GM19467 (cell line): ENCODE results near the gene FGG.

Experiments
- ATAC-seq: cut with Tn5 transposase; IDR thresholded peaks from one replicate; pipeline ENCODE4 v1.9.1; 2021; ENCODE audit warnings: mild to moderate bottlenecking, moderate library complexity; ENCODE audit not compliant: unreplicated experiment

The FGG gene

GRCh38 chr4:154588198-154588597 is 24.3 kb downstream of the FGG start:
- no peak for ATAC-seq

DNA sequence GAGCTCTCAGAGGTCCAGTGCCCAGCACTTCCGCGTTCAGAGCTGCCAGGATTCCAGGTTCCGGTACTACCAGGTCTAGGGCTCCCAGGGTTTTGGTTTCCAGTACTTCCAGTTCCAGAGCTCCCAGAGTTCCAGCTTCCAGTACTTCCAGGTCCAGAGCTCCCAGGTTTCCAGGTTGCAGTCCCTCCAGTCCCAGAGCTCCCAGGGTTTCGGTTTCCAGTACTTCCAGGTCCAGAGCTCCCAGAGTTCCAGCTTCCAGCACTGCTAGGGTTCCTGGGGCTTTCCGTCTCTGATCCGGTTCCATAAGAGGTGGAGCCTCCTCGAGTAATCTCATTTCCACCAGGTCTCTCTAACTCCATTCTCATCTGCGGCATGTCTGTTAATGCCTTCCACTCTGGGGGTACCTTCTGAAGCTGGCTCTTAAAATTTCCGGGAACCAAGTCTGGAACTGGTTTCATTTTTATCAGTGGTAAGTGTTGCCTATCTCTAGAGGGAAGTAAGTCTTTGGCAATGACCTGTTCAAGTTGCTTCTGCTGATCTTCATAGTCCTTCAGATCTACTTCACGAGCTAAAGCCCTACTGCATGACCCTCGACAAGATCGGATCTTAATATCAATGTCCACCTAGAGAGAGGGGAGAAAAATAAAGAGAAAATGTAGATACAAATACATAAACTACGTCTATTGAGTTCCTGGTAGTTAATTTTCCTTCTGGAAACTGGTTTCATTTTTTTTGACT is 26.0 kb downstream of the FGG start:
- ATAC-seq, result no peak

GRCh38 chr4:154585369-154586018 is 27.0 kb downstream of the FGG start:
- ATAC-seq, result no peak

DNA sequence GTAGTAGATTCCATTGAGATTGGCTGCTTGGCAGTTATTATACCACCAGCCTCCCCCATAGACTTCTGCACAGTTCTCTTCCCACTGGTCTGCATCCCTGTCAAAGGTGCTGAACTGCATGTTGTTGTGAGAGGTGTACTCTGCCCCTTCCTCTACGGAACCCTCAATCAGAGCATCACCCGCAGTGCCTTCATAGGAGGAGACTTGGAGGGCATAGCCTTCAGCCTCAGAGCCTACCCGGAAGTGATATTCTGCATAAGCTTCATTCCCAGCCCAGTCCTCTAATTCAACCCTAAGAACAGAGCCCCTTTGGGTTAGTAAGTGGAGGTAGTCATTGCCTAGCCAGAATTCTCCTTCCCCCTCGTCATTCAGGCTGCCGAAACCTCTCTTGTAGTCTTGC is 28.2 kb downstream of the FGG start:
- no peak for ATAC-seq

GRCh38 chr4:154583677-154584076 is 28.8 kb downstream of the FGG start:
- no peak for ATAC-seq

GRCh38 chr4:154583230-154583629 is 29.2 kb downstream of the FGG start:
- no peak for ATAC-seq

DNA sequence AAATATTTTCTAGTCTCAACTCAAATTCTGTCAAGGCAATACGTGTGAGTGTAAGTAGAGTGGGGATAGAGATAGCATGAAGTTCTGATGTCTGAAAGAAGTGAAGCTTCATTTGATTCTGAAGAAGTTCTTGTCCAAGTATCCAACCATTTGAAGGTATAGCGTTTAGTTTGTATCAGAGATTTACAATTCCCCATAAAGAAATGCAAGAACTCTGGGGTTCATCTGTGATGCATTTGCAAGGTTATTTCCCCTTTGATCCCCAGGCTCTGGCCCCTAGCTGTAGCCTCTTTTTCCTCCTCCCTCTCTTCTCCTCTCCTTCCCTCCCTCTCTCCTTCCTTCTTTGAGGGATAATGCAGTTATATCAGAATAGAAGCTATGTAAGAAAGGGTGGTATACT is 29.7 kb downstream of the FGG start:
- ATAC-seq, result no peak

- no peak for ATAC-seq
Observed at GRCh38 chr4:154579927-154580326, 32.5 kb downstream of the FGG start.

DNA sequence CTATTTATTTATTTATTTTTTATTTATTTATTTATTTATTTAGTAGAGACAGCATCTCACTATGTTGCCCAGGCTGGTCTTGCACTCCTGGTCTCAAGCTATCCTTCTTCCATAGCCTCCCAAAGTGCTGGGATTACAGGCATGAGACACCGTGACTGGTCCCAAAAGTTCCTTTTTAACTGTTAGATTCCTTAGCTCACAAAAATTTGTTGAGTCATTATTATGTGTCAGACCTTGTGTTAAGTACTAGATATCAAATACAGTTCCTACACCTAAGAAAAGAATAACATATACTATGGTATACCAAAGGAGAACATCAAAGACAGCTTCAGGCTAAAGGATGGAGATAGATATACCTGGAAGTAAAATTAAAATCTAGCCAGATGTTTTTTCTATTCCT is 33.5 kb downstream of the FGG start:
- ATAC-seq, result no peak

DNA sequence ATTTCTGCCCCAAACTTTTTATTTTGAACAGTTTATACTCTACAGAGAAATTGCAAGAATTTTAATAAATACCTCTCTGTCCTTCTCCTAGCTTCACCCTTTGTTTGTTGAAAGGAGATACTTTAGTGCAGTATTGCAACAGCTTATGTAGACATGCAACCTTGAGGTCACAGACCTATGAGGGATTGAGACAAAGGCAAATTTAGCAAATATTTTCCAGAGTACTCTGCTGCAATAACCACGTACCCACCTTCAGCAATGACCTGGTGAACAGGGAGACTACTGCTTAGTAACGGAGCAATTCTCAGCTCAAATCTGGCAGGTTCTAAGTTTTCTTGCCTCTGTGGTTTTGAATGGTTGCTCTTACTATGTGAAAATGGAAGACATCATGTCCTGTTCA is 35.1 kb downstream of the FGG start:
- ATAC-seq, result no peak

GRCh38 chr4:154574311-154574710 is 38.1 kb downstream of the FGG start:
- no peak for ATAC-seq

- no peak for ATAC-seq
Observed at GRCh38 chr4:154573190-154573870, 39.1 kb downstream of the FGG start.

DNA sequence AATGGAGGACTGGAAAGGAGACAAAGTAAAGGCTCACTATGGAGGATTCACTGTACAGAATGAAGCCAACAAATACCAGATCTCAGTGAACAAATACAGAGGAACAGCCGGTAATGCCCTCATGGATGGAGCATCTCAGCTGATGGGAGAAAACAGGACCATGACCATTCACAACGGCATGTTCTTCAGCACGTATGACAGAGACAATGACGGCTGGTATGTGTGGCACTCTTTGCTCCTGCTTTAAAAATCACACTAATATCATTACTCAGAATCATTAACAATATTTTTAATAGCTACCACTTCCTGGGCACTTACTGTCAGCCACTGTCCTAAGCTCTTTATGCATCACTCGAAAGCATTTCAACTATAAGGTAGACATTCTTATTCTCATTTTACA is 42.9 kb downstream of the FGG start:
- ATAC-seq, result no peak

DNA sequence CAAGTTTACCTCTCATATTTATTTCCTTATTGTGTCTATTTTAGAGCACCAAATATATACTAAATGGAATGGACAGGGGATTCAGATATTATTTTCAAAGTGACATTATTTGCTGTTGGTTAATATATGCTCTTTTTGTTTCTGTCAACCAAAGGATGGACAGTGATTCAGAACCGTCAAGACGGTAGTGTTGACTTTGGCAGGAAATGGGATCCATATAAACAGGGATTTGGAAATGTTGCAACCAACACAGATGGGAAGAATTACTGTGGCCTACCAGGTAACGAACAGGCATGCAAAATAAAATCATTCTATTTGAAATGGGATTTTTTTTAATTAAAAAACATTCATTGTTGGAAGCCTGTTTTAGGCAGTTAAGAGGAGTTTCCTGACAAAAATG is 43.4 kb downstream of the FGG start:
- ATAC-seq, result no peak

- no peak for ATAC-seq
Observed at GRCh38 chr4:154566639-154567204, 45.7 kb downstream of the FGG start.

DNA sequence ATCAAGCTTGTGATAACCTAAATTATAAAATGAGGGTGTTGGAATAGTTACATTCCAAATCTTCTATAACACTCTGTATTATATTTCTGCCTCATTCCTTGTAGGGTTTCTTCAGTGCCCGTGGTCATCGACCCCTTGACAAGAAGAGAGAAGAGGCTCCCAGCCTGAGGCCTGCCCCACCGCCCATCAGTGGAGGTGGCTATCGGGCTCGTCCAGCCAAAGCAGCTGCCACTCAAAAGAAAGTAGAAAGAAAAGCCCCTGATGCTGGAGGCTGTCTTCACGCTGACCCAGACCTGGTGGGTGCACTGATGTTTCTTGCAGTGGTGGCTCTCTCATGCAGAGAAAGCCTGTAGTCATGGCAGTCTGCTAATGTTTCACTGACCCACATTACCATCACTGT is 46.8 kb downstream of the FGG start:
- ATAC-seq, result no peak

DNA sequence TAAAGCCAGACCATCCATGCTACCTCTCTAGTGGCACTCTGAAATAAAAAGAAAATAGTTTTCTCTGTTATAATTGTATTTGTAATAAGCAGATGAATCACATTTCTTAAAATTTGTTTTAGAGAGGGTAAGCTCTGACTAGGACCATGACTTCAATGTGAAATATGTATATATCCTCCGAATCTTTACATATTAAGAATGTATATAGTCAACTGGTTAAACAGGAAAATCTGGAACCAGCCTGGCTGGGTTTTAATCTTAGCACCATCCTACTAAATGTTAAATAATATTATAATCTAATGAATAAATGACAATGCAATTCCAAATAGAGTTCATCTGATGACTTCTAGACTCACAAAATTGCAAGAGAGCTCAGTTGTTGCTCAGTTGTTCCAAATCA is 48.1 kb downstream of the FGG start:
- ATAC-seq, result no peak

GRCh38 chr4:154562697-154563254 is 49.7 kb downstream of the FGG start, which contains the start of gene FGB:
Gene FGB (plus strand): TSS chr4:154563011. CDS start chr4:154563019, 8 bp downstream.
- no peak for ATAC-seq

DNA sequence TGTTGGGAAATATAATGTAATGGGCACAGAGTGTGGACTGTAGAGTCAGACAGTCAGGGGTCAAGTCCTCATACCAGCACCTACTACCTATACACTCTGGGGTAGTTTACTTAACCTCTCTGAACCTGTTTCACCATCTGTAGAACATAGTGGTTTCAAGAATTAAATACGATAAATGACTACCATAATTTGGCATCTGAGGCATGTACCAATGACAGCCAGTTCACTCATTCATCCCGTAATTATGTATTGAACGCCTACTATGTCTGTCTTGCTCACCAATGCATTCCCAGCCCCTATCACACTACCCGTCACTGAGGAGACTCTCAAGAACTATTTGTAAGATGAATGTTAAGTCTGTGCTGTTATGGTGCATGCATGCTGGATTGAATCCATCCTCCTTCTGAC is 51.6 kb downstream of the FGG start:
- ATAC-seq, result no peak

DNA sequence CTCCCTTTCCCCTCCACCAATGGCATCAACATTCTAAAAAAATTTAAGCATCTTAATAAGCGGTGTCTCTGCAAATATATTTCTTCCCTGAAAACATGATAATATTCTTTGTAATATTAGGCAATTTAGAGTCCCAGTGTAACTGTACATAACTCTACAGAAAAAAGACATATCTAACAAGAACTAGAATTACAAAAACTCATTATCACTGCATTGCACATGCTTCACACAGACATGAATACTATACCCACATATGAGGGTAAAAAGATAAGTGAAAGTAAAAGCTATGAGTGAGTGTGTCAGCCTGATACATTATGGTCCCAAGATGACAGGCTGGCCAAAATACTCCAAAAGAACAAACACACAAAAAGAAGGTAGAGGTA is 52.0 kb downstream of the FGG start:
- ATAC-seq, result no peak
